ENCODE results near the gene TGFB1. TPM values are rescaled to one million over a fixed set of nuclear protein-coding genes. Genes with fewer than 3 reads are reported as not detected.

The TGFB1 gene
- total and polyA plus RNA-seq, 7 donors = 2.8 to 10.8 (median 9.5) TPM

GRCh38 chr19:41288673-41289530, 64.8 kb downstream of the TGFB1 start:
- Histone ChIP-seq H3K4me1 (no peaks in the 10 kb centered on the region), H3K36me3 (ENCODE audit: insufficient read depth in 1 of 2, low read depth in 1 of 2) (peaks cover 10 to 100% of the 10 kb centered on the region in 2 donors), H3K4me3 (no peak overlapping the region), H3K27ac (no peak overlapping the region), H3K9me3 (no peaks in the 10 kb centered on the region), H3K27me3 (ENCODE audit: insufficient read depth in 3 of 3, low read length in 2 of 3) (no peaks in the 10 kb centered on the region)
- 76% methylated on average over 3 of the region's 3 CpGs for WGBS, 3 donors
- TF ChIP-seq, protein P1, sequence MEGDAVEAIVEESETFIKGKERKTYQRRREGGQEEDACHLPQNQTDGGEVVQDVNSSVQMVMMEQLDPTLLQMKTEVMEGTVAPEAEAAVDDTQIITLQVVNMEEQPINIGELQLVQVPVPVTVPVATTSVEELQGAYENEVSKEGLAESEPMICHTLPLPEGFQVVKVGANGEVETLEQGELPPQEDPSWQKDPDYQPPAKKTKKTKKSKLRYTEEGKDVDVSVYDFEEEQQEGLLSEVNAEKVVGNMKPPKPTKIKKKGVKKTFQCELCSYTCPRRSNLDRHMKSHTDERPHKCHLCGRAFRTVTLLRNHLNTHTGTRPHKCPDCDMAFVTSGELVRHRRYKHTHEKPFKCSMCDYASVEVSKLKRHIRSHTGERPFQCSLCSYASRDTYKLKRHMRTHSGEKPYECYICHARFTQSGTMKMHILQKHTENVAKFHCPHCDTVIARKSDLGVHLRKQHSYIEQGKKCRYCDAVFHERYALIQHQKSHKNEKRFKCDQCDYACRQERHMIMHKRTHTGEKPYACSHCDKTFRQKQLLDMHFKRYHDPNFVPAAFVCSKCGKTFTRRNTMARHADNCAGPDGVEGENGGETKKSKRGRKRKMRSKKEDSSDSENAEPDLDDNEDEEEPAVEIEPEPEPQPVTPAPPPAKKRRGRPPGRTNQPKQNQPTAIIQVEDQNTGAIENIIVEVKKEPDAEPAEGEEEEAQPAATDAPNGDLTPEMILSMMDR (IDR thresholded peaks at IDR 0.05) = no peak
- intact Hi-C loops (cut with DNase I) = no loop called here
- no peak for DNase-seq
- ATAC-seq = no peak

Other genes starting within 250 kb of the TGFB1 start
- gene CYP2F1, start 239.5 kb downstream of the TGFB1 start, total RNA-seq = not detected
- not detected for gene CYP2F1, start 239.5 kb downstream of the TGFB1 start, polyA plus RNA-seq
- 1 to 10 TPM in 1 of 4 donors, under 1 TPM in 3; 0.27 to 1.1 (median 0.62) TPM for gene CYP2S1, start 160.7 kb downstream of the TGFB1 start, total RNA-seq
- under 1 TPM; 0.10 to 0.56 (median 0.26) TPM for gene CYP2S1, start 160.7 kb downstream of the TGFB1 start, polyA plus RNA-seq
- gene AXL, start 134.7 kb downstream of the TGFB1 start, total RNA-seq = 10 to 100 TPM in 2 of 4 donors, 1 to 10 TPM in 2; 8.4 to 13.6 (median 11.0) TPM
- 1 to 10 TPM; 3.3 to 4.4 (median 4.3) TPM for gene AXL, start 134.7 kb downstream of the TGFB1 start, polyA plus RNA-seq
- 100 to 1,000 TPM in 2 of 4 donors, 10 to 100 TPM in 2; 82.2 to 129 (median 105) TPM for gene HNRNPUL1, start 89.5 kb downstream of the TGFB1 start, total RNA-seq
- 10 to 100 TPM; 54.3 to 82.3 (median 69.2) TPM for gene HNRNPUL1, start 89.5 kb downstream of the TGFB1 start, polyA plus RNA-seq
- 10 to 100 TPM; 15.5 to 25.7 (median 21.6) TPM for gene CCDC97, start 43.8 kb downstream of the TGFB1 start, total RNA-seq
- gene CCDC97, start 43.8 kb downstream of the TGFB1 start, polyA plus RNA-seq = 10 to 100 TPM; 13.7 to 23.7 (median 19.9) TPM
- gene B9D2, start 10.2 kb upstream of the TGFB1 start, total RNA-seq = 1 to 10 TPM; 1.7 to 2.5 (median 2.0) TPM
- gene B9D2, start 10.2 kb upstream of the TGFB1 start, polyA plus RNA-seq = 10 to 100 TPM in 1 of 3 donors, 1 to 10 TPM in 2; 7.9 to 13.1 (median 9.3) TPM
- gene TMEM91, start 22.6 kb upstream of the TGFB1 start, total RNA-seq = 1 to 10 TPM; 1.4 to 2.6 (median 1.7) TPM
- 1 to 10 TPM in 2 of 3 donors, under 1 TPM in 1; 0.88 to 3.1 (median 2.5) TPM for gene TMEM91, start 22.6 kb upstream of the TGFB1 start, polyA plus RNA-seq
- gene EXOSC5, start 43.4 kb upstream of the TGFB1 start, total RNA-seq = 10 to 100 TPM; 25.4 to 42.3 (median 41.2) TPM
- gene EXOSC5, start 43.4 kb upstream of the TGFB1 start, polyA plus RNA-seq = 10 to 100 TPM; 34.9 to 78.8 (median 59.0) TPM
- 10 to 100 TPM; 31.5 to 45.1 (median 39.8) TPM for gene BCKDHA, start 43.9 kb upstream of the TGFB1 start, total RNA-seq
- 10 to 100 TPM; 34.9 to 58.8 (median 43.3) TPM for gene BCKDHA, start 43.9 kb upstream of the TGFB1 start, polyA plus RNA-seq
- 1 to 10 TPM in 2 of 4 donors, under 1 TPM in 2; 0.55 to 1.9 (median 1.3) TPM for gene B3GNT8, start 73.5 kb upstream of the TGFB1 start, total RNA-seq
- under 1 TPM; 0.59 to 0.96 (median 0.73) TPM for gene B3GNT8, start 73.5 kb upstream of the TGFB1 start, polyA plus RNA-seq
- 10 to 100 TPM; 37.6 to 71.4 (median 59.5) TPM for gene DMAC2, start 86.0 kb upstream of the TGFB1 start, total RNA-seq
- 100 to 1,000 TPM in 1 of 3 donors, 10 to 100 TPM in 2; 68.5 to 113 (median 88.8) TPM for gene DMAC2, start 86.0 kb upstream of the TGFB1 start, polyA plus RNA-seq
- not detected for gene ERICH4, start 89.2 kb upstream of the TGFB1 start, total RNA-seq
- under 1 TPM in 2 of 3 donors, not detected in 1; 0.09 to 0.10 TPM for gene ERICH4, start 89.2 kb upstream of the TGFB1 start, polyA plus RNA-seq
- gene CEACAM21, start 222.2 kb upstream of the TGFB1 start, total RNA-seq = under 1 TPM in 2 of 4 donors, not detected in 2; 0.21 to 0.28 TPM
- gene CEACAM21, start 222.2 kb upstream of the TGFB1 start, polyA plus RNA-seq = under 1 TPM; 0.05 to 0.48 (median 0.20) TPM

All from psoas muscle (tissue), 8 donors.